Ammon's horn (tissue), 1 donor: ENCODE data around the gene PNPLA2.
A peak's percentile ranks its signal among the peaks of the same experiment; 100 is the strongest.

Experiments used
- DNase-seq: peaks from one replicate; pipeline ENCODE4 v3.0.0-alpha.2; 2016; ENCODE audit warnings: low spot score

The PNPLA2 gene

GRCh38 chr11:783581-784015 is 35.1 kb upstream of the PNPLA2 start:
- DNase-seq: peak; percentile 92

DNA sequence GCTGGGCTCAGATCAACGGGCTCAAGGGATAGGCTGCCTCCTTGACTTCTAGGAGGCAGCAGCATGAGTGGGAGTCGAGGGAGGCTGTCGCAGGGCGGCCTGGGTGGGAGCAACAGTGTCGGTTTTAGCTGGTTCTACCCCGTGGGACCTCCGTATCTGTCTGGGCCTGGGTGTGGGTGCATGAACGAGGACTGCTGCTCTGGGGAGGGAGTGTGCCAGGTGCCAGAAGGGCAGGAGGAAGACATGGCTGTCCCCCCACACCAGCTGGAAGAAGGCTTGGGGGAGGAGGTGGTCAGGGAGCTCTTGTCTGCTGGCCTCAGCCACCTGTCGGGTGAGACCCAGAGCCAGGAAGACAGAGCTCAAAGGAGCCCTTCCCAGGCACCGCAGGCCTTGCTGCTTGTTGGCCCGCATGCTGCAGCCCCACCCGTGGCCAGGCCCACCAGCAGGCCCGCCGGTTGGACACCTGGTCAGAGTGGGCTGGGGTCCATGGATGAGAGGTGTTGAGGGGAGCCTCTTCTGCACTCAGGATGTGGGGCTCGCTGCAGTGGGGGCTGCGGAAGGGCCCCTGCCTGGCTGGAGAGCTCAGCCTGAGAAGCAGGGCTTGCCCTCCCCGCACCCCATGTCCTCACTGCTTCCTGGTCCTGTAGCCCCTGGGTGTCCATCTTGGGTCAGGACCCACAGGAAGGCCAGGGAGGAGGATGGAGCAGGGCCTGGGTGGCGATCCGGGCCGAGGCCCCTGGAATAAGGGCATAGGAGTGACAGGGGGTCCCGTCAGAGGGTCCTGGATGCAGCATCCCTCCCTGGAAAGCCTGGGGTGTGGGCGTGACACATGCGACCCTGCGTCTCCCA is 32.3 kb upstream of the PNPLA2 start:
- DNase-seq: no peak

GRCh38 chr11:787084-787675 is 31.5 kb upstream of the PNPLA2 start:
- no peak for DNase-seq

DNA sequence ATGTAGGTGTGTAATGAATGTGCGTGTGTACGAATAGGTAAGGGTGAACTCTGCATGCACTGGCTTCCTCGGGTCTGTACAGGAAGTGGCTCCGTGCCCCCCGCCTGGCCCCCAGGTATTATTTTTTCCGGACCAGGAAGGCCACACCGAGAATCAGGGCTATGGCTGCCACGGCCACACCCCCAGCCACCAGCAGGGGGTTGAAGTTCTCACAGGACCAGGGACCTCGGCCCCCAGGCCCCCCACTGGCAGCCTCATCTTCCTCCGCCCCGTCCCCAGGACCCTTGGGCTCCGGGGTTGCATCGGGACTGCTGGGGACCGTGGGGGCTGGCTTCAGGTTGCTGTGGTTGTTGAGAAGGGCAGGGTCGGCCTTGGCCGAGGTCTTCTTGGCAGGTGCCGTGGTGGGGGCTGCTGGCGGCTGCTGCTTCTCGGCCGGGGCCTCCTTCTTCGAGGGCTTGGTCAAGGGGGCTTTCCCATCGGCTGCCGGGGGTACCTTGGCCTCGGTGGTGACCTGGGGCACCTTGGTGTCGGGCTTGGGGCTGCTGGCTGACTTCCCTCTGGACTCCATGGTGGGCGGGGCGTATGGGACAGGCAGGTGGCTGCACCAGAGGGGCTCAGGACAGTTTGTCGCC is 30.6 kb upstream of the PNPLA2 start:
- DNase-seq: no peak

DNA sequence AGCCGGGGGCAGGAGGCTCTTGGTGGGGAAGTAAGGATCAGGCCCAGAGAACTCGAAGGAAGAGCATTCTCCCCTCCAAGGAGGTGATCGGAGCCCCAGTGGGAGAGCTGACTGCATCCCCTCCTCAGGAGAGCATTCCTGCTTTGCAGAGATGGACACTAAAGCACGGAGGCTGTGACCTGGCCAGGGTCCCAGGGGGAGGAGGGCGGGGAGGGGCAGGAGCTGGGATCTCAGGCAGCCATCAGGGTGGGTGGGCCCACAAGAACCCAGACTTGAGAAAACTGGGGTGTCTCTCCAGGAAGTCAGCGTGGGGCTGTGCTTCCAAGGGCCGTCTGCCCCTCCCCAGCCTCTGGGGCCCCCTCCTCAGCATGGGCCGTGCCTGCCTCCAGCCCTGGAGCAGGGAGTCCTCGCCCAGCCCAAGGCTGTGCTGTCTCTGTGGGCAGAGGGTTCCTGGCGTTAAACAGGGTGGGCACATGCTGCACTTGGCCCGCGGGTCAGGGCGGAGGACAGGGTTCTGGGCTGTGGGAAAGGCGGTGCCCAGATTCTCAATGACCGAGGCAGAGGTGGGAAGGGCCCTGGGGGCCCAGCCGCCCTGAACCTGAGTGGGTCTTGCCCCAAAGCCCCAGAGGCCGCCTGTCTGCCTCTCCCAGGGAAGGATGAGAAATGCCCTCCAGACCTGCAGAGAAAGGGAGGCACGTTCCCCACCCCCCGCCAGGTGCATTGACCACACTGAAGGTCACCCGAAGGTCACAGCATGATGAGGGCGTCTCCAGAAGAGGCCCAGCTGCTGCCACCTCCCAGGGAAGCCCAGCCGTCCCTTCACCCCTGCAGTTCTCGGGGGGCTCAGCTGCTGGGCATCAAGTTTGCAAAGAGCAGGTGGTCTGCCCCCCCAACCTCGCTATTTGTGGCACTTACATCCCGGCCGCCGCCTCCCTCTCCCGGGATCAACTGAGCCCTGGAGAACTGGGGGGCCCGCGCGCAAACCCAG is 29.5 kb upstream of the PNPLA2 start:
- DNase-seq: no peak

- peak; percentile 74 for DNase-seq
Measured at GRCh38 chr11:789943-790342, 28.8 kb upstream of the PNPLA2 start, which contains the start of gene CEND1. Gene CEND1, minus strand, starts transcription at chr11:790090. Its CDS starts 1,514 bp downstream, at chr11:788576.

- no peak for DNase-seq
Measured at GRCh38 chr11:790721-791564, 27.8 kb upstream of the PNPLA2 start.

GRCh38 chr11:791658-792534 is 26.8 kb upstream of the PNPLA2 start:
- no peak for DNase-seq

- DNase-seq: no peak
Measured at GRCh38 chr11:792535-792821, 26.2 kb upstream of the PNPLA2 start.

DNA sequence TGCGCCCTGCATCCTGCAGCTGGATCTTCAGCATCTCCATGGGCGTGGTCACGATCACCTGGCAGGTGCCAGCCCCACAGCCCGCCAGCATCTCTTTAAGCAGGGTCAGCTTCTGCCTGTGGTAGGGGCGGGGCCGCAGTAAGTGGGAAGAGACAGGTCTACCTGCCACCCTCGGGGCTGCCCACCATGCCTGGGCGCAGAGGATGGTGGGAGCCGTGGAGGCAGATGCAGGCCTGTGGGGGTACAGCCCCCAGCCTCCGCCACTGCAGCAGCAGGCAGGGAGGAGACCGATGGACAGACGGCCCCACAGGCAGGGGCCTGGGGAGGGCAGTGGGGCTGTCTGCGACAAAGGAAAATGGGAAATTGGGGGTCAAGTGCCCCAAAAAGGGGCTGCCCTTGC is 25.8 kb upstream of the PNPLA2 start:
- no peak for DNase-seq

DNA sequence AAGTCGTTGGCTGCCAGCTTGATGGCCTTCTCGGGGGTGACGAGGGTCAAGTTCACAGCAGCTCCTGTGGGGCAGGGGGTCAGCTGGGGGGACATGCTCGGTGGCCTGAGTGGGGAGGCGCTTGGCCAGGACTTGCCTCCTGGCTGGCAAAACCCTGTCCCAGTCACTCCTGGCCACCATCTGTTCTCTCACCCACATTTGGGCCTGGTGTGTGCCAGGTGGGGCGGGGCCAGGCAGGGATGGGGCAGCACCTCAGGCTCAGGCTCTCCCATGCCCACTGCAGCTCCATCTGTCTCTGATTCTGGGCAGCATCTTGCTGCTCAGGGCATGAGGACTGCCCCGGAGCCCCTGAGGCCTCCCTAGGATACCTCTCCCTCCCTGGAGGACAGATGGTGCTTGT is 25.2 kb upstream of the PNPLA2 start:
- DNase-seq: no peak

- DNase-seq: no peak
Measured at GRCh38 chr11:794013-794765, 24.5 kb upstream of the PNPLA2 start.

DNA sequence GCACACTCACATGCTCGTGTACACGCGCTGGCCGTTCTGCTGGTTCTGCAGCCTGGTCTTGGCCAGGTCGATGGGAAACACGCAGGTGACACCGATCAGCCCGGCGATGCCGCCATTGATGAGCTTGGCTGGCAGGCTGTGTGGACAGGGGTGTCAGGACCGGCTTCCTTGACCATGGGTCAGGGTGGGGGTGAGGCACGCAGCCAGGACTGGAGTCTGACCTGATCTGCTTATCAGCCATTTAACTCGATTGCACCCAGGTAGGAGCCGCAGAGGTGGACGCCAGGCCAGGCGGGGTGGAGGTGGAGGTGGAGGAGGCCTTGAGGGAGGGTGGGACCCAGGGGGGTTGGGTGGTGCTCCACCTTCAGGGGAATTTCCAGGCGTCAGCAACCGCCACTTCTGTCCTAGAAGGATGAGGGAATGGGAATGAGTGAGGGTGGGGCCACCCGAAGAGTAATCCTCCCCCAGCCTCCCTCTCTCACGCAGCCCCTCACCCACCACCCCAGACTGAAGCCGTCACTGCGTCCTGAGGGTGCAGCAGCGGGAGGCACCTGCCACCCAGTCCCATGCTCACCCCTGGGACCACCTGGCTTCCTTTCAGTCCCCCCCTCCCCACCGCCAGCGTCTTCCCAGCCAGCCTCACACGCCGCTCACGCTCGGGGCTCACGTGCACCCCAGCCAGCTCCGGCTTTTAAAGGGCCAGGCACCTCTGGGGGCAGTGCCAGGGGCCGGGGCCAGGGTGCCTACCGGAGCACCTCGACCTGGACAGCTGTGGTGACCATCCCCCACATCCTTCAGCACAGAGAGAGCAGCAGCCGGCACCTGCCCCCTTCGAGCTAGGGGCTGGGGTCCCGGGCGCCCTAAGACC is 23.7 kb upstream of the PNPLA2 start:
- no peak for DNase-seq

- DNase-seq: peak; percentile 77
Measured at GRCh38 chr11:795634-796564, 22.8 kb upstream of the PNPLA2 start.

- DNase-seq: no peak
Measured at GRCh38 chr11:796565-797295, 22.0 kb upstream of the PNPLA2 start.

- peak; percentile 85 for DNase-seq
Measured at GRCh38 chr11:797296-798092, 21.2 kb upstream of the PNPLA2 start.
